A673 (cell line): Measurements from ENCODE around the gene KAZN.

Experiments
- CTCF ChIP-seq: fragments of 300-800, 200-600 bp; sonication (generic); conservative IDR thresholded peaks from 2 replicates; pipeline ENCODE4 v1.5.1; 2017; ENCODE audit warnings: low read depth, mild to moderate bottlenecking, antibody characterized with exemption, low read length, moderate library complexity, mixed read lengths
- EZH2 ChIP-seq: fragments of 200-600 bp; sonication (generic); IDR thresholded peaks from 2 replicates; pipeline ENCODE4 v1.6.1; 2017; ENCODE audit warnings: borderline replicate concordance, low read depth, mild to moderate bottlenecking, mixed read lengths, antibody characterized with exemption, low read length; ENCODE audit not compliant: poor library complexity, severe bottlenecking

- TF ChIP-seq CTCF (no peak), EZH2 (no peak)
These were observed 2.1 kb downstream of the KAZN start for GRCh38 chr1:14600405-14601112.
